ENCODE measurements around the gene SGPP1. TPM values are rescaled to one million over a fixed set of nuclear protein-coding genes. Genes with fewer than 3 reads are reported as not detected.
A peak's percentile ranks its signal among the peaks of the same experiment; 100 is the strongest.

Gene SGPP1
- total and polyA plus RNA-seq, 2 donors from 2014 or later = 20.9 to 24.0 TPM

DNA sequence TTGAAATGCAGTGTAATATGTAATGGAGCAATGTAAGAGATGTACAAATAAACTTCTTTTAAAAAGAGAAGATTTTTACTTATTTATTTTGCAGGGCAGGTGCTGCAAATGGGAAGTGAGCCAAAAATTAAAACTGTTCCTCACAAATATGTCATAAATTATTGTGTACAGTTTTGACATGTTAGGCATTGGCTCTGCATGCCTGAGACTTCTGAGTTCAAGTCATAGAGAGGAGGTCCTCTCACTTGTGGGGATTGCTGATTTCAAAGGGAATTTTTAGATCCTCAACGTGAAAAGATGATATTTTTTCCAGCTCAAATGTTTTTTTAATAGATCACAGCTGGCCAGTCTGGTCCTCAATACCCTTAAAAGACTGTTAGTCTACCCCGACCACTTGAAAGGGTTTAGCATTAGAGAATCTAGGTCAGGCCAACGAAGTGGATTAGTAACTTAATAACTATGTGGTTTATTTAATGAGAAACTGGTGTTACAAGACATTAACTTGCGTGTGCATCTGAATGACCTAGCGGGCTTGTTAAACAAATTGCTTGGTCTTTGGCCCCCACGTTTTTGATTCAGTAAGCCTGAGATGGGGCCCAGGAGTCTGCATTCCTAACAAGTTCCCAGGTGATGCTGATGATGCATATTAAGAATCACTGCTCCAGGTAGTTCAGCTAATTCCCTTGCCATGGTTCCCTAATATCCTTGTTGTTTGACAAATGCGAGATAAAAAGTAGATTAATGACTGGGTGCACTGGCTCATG lies 55.3 kb downstream of the SGPP1 start:
- H3K36me3 ChIP-seq (ENCODE audit: control insufficient read depth in 2 of 3, insufficient read depth in 3 of 3, low read length in 3 of 3) = no peaks in the 10 kb centered on the region
- no peaks in the 10 kb centered on the region for H3K9me3 ChIP-seq (ENCODE audit: control insufficient read depth in 2 of 3, insufficient read depth in 1 of 3, low read length in 3 of 3)
- no peak overlapping the region for H3K4me3 ChIP-seq (ENCODE audit: low read length in 3 of 3)
- intact Hi-C loops (cut with DNase I) = no loop called here
- DNase-seq (peak in 4 of 5 donors; percentile 49 to 88 (median 72)), FAIRE-seq (peak; percentile 42)
- no peaks in the 10 kb centered on the region for H3K27me3 ChIP-seq (ENCODE audit: control insufficient read depth, insufficient read depth, low read length)
- TF ChIP-seq, protein P1, sequence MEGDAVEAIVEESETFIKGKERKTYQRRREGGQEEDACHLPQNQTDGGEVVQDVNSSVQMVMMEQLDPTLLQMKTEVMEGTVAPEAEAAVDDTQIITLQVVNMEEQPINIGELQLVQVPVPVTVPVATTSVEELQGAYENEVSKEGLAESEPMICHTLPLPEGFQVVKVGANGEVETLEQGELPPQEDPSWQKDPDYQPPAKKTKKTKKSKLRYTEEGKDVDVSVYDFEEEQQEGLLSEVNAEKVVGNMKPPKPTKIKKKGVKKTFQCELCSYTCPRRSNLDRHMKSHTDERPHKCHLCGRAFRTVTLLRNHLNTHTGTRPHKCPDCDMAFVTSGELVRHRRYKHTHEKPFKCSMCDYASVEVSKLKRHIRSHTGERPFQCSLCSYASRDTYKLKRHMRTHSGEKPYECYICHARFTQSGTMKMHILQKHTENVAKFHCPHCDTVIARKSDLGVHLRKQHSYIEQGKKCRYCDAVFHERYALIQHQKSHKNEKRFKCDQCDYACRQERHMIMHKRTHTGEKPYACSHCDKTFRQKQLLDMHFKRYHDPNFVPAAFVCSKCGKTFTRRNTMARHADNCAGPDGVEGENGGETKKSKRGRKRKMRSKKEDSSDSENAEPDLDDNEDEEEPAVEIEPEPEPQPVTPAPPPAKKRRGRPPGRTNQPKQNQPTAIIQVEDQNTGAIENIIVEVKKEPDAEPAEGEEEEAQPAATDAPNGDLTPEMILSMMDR (IDR thresholded peaks at IDR 0.05; ENCODE audit: borderline replicate concordance, extremely low read depth, insufficient read depth) = no peak
- H3K27ac ChIP-seq (ENCODE audit: low read depth in 2 of 2, low read length in 2 of 2) = peak overlapping the region; percentile 81
- H3K9ac ChIP-seq (ENCODE audit: low read length in 3 of 3) = peak overlapping the region in 1 of 3 donors; percentile 30
- peaks cover 0 to 10% (median 7%) of the 10 kb centered on the region in 3 donors for H3K4me1 ChIP-seq (ENCODE audit: control insufficient read depth in 2 of 3, insufficient read depth in 2 of 3, low read depth in 1 of 3, low read length in 3 of 3)

DNA sequence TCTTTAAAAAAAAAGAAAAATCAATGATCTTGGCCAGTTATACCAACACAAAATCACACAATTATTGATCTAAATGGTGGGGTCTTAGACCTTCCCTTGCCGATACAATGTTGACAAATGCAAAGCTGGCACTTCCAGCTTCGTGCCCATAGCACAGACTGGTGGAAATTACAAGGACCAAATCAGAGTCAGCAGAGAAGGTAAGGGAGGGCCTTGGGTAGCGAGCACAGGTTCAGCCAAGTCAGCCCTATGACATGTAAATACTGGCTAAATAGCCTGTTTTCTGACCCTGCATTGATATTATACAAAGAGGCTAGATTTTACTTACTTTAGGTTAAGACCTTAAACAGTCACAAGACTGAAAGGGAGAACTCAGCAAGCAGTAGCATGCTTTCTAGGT lies 55.9 kb downstream of the SGPP1 start:
- Histone ChIP-seq H3K27me3 (ENCODE audit: control insufficient read depth, insufficient read depth, low read length) (no peaks in the 10 kb centered on the region), H3K9ac (ENCODE audit: low read length in 3 of 3) (peak overlapping the region in 1 of 3 donors; percentile 30), H3K36me3 (ENCODE audit: control insufficient read depth in 2 of 3, insufficient read depth in 3 of 3, low read length in 3 of 3) (no peaks in the 10 kb centered on the region), H3K4me1 (ENCODE audit: control insufficient read depth in 2 of 3, insufficient read depth in 2 of 3, low read depth in 1 of 3, low read length in 3 of 3) (peaks cover 0 to 10% (median 5%) of the 10 kb centered on the region in 3 donors), H3K4me3 (ENCODE audit: low read length in 3 of 3) (no peak overlapping the region), H3K27ac (ENCODE audit: low read depth in 2 of 2, low read length in 2 of 2) (peak overlapping the region; percentile 81), H3K9me3 (ENCODE audit: control insufficient read depth in 2 of 3, insufficient read depth in 1 of 3, low read length in 3 of 3) (no peaks in the 10 kb centered on the region)
- DNase-seq = no peak
- FAIRE-seq = no peak
- intact Hi-C loops (cut with DNase I) = no loop called here
- TF ChIP-seq, protein P1 (IDR thresholded peaks at IDR 0.05; ENCODE audit: borderline replicate concordance, extremely low read depth, insufficient read depth) = no peak

DNA sequence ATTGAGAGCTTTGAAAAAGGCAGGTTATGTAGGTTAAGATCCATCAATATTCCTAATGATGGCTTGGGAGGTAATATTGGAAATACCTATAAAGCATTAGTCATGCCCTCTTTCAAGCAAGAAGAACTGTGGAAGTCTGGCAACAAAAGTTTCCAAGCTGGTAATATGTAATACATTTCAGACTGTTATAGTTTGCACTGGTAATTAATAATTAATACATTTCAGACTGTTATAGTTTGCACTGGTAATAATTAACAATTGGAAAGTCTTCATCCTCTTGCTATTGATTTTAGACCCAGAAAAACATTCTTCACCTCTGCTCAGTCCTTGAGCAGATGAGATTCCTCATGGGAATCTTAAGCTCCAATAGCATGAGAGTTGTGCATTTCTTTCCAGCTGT lies 57.2 kb downstream of the SGPP1 start:
- TF ChIP-seq, protein P1 (IDR thresholded peaks at IDR 0.05; ENCODE audit: borderline replicate concordance, extremely low read depth, insufficient read depth) = no peak
- H3K9me3 ChIP-seq (ENCODE audit: control insufficient read depth in 2 of 3, insufficient read depth in 1 of 3, low read length in 3 of 3) = no peaks in the 10 kb centered on the region
- H3K4me1 ChIP-seq (ENCODE audit: control insufficient read depth in 2 of 3, insufficient read depth in 2 of 3, low read depth in 1 of 3, low read length in 3 of 3) = peaks cover 0 to 10% (median 5%) of the 10 kb centered on the region in 3 donors
- intact Hi-C loops (cut with DNase I) = no loop called here
- H3K27me3 ChIP-seq (ENCODE audit: control insufficient read depth, insufficient read depth, low read length) = no peaks in the 10 kb centered on the region
- FAIRE-seq (peak; percentile 87), DNase-seq (peak in 1 of 5 donors; percentile 29)
- no peak overlapping the region for H3K4me3 ChIP-seq (ENCODE audit: low read length in 3 of 3)
- H3K36me3 ChIP-seq (ENCODE audit: control insufficient read depth in 2 of 3, insufficient read depth in 3 of 3, low read length in 3 of 3) = no peaks in the 10 kb centered on the region
- H3K9ac ChIP-seq (ENCODE audit: low read length in 3 of 3) = no peak overlapping the region
- H3K27ac ChIP-seq (ENCODE audit: low read depth in 2 of 2, low read length in 2 of 2) = peak overlapping the region; percentile 37 to 47
